ENCODE results near the gene TMEM176B.

Gene TMEM176B

DNA sequence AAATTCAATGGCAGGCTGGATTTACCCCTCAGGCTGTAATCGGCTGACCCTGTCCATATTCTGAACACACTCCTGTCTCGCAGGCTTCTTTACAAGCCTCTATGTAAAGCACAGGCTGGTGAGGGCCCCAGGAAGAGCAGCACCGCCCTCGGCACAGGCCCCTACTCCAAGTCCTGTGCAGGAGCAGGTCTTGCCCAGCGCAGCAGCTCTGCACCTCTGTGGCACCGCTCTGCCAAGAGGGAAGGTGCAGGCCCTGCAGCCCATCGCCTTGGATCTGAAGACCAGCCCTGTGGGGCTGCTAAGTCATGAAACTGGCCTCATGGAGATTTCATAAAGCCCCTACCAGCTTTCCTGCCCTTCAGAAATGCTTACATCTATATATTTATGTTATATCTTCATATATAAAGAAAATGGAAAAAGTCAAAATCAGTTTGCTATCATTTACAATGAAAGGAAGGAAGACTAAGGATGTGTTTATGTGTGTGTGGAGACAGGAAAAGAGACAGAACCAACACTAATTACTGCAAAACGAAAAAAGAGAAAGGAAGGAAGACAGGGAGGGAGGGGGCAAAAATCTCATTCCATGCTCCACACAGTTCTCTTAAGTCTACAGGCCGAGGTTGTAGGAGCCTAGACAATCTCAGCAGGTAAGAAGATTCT, 9.6 kb downstream of the TMEM176B start:
- no peaks in the 10 kb centered on the region for H3K36me3 ChIP-seq (ENCODE audit: insufficient read depth, low read length)
- H4K20me1 ChIP-seq (ENCODE audit: insufficient read depth, low read length): no peaks in the 10 kb centered on the region; the same call in 1 of the 2 replicates
- peaks cover 42% of the 10 kb centered on the region for H3K27me3 ChIP-seq (ENCODE audit: insufficient read depth, low read length, poor library complexity)
- H3K4me1 ChIP-seq (ENCODE audit: insufficient read depth, low read length): no peaks in the 10 kb centered on the region
- H2AFZ ChIP-seq (ENCODE audit: low read depth, low read length): no peak overlapping the region
- no peak overlapping the region for H3K9ac ChIP-seq (ENCODE audit: low read depth, low read length)
- no peaks in the 10 kb centered on the region for H3K9me3 ChIP-seq (ENCODE audit: insufficient read depth, low read length, severe bottlenecking)
- H3K4me2 ChIP-seq (ENCODE audit: insufficient read depth, low read length): no peak overlapping the region
- no peak for TF ChIP-seq EZH2 (IDR thresholded peaks at IDR 0.05; ENCODE audit: borderline replicate concordance, low read depth, low read length, severe bottlenecking)
- TF ChIP-seq, protein P1, sequence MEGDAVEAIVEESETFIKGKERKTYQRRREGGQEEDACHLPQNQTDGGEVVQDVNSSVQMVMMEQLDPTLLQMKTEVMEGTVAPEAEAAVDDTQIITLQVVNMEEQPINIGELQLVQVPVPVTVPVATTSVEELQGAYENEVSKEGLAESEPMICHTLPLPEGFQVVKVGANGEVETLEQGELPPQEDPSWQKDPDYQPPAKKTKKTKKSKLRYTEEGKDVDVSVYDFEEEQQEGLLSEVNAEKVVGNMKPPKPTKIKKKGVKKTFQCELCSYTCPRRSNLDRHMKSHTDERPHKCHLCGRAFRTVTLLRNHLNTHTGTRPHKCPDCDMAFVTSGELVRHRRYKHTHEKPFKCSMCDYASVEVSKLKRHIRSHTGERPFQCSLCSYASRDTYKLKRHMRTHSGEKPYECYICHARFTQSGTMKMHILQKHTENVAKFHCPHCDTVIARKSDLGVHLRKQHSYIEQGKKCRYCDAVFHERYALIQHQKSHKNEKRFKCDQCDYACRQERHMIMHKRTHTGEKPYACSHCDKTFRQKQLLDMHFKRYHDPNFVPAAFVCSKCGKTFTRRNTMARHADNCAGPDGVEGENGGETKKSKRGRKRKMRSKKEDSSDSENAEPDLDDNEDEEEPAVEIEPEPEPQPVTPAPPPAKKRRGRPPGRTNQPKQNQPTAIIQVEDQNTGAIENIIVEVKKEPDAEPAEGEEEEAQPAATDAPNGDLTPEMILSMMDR (IDR thresholded peaks at IDR 0.05; ENCODE audit: borderline replicate concordance, extremely low read depth, low read length, poor library complexity, severe bottlenecking): no peak
- H3K27ac ChIP-seq (ENCODE audit: low read length): no peak overlapping the region
- DNase-seq (no peak), ATAC-seq (ENCODE audit: insufficient read depth, low read depth) (no peak)
- H3K4me3 ChIP-seq (ENCODE audit: low read depth in 1 of 2, low read length in 2 of 2): no peak overlapping the region
- H3K79me2 ChIP-seq (ENCODE audit: insufficient read depth, low read length): no peaks in the 10 kb centered on the region

GRCh38 chr7:150788474-150789269, 11.5 kb downstream of the TMEM176B start:
- no peak for ATAC-seq (ENCODE audit: insufficient read depth, low read depth)

GRCh38 chr7:150787321-150788281, 12.6 kb downstream of the TMEM176B start:
- H3K27me3 ChIP-seq (ENCODE audit: insufficient read depth, low read length, poor library complexity): peaks cover 35% of the 10 kb centered on the region
- H3K4me3 ChIP-seq (ENCODE audit: low read depth in 1 of 2, low read length in 2 of 2): no peak overlapping the region
- H3K27ac ChIP-seq (ENCODE audit: low read length): no peak overlapping the region
- H3K4me2 ChIP-seq (ENCODE audit: insufficient read depth, low read length): no peak overlapping the region
- ATAC-seq (ENCODE audit: insufficient read depth, low read depth) (no peak), DNase-seq (no peak)
- no peaks in the 10 kb centered on the region for H3K9me3 ChIP-seq (ENCODE audit: insufficient read depth, low read length, severe bottlenecking)
- no peaks in the 10 kb centered on the region for H3K79me2 ChIP-seq (ENCODE audit: insufficient read depth, low read length)
- no peak overlapping the region for H2AFZ ChIP-seq (ENCODE audit: low read depth, low read length)
- H3K4me1 ChIP-seq (ENCODE audit: insufficient read depth, low read length): no peaks in the 10 kb centered on the region
- no peaks in the 10 kb centered on the region for H3K36me3 ChIP-seq (ENCODE audit: insufficient read depth, low read length)
- no peak for TF ChIP-seq EZH2 (IDR thresholded peaks at IDR 0.05; ENCODE audit: borderline replicate concordance, low read depth, low read length, severe bottlenecking)
- H3K9ac ChIP-seq (ENCODE audit: low read depth, low read length): no peak overlapping the region
- H4K20me1 ChIP-seq (ENCODE audit: insufficient read depth, low read length): no peaks in the 10 kb centered on the region; the same call in 1 of the 2 replicates

More at GRCh38 chr7:150788474-150789269, 11.5 kb downstream of the TMEM176B start:
- H3K9ac ChIP-seq (ENCODE audit: low read depth, low read length): no peak overlapping the region
- H3K27me3 ChIP-seq (ENCODE audit: insufficient read depth, low read length, poor library complexity): peaks cover 38% of the 10 kb centered on the region
- H3K27ac ChIP-seq (ENCODE audit: low read length): no peak overlapping the region
- no peaks in the 10 kb centered on the region; the same call in 1 of the 2 replicates for H4K20me1 ChIP-seq (ENCODE audit: insufficient read depth, low read length)
- no peaks in the 10 kb centered on the region for H3K4me1 ChIP-seq (ENCODE audit: insufficient read depth, low read length)
- H3K79me2 ChIP-seq (ENCODE audit: insufficient read depth, low read length): no peaks in the 10 kb centered on the region
- no peak overlapping the region for H2AFZ ChIP-seq (ENCODE audit: low read depth, low read length)
- H3K4me2 ChIP-seq (ENCODE audit: insufficient read depth, low read length): no peak overlapping the region
- no peaks in the 10 kb centered on the region for H3K9me3 ChIP-seq (ENCODE audit: insufficient read depth, low read length, severe bottlenecking)
- no peak for DNase-seq
- H3K4me3 ChIP-seq (ENCODE audit: low read depth in 1 of 2, low read length in 2 of 2): no peak overlapping the region
- TF ChIP-seq, protein P1 (IDR thresholded peaks at IDR 0.05; ENCODE audit: borderline replicate concordance, extremely low read depth, low read length, poor library complexity, severe bottlenecking): no peak
- TF ChIP-seq EZH2 (IDR thresholded peaks at IDR 0.05; ENCODE audit: borderline replicate concordance, low read depth, low read length, severe bottlenecking): no peak
- no peaks in the 10 kb centered on the region for H3K36me3 ChIP-seq (ENCODE audit: insufficient read depth, low read length)
